Duodenal mucosa (tissue), 2 donors: ENCODE results near the gene LIMCH1.

ENCODE experiments used
- H3K27ac ChIP-seq: one replicate; pipeline ENCODE4 v1.7.0; 2013; ENCODE audit warnings: low read depth, low read length
- H3K27me3 ChIP-seq, 2 donors: one replicate each; pipeline ENCODE4 v1.7.0; 2013; ENCODE audit warnings: low read length in 2 of 2, control low read depth in 1 of 2; ENCODE audit not compliant: insufficient read depth in 2 of 2, control insufficient read depth in 1 of 2
- H3K36me3 ChIP-seq, 2 donors: one replicate each; pipeline ENCODE4 v1.7.0; 2013; ENCODE audit warnings: low read length in 2 of 2, control low read depth in 1 of 2; ENCODE audit not compliant: insufficient read depth in 2 of 2, control insufficient read depth in 1 of 2
- H3K4me1 ChIP-seq, 2 donors: one replicate each; pipeline ENCODE4 v1.7.0; 2013; ENCODE audit warnings: low read length in 2 of 2, control low read depth in 1 of 2; ENCODE audit not compliant: insufficient read depth in 2 of 2, control insufficient read depth in 1 of 2
- H3K4me3 ChIP-seq, 2 donors: one replicate each; pipeline ENCODE4 v1.7.0; 2013; ENCODE audit warnings: low read length in 2 of 2, low read depth in 1 of 2
- H3K9ac ChIP-seq, 2 donors: one replicate each; pipeline ENCODE4 v1.7.0; 2013; ENCODE audit warnings: low read length in 2 of 2, low read depth in 1 of 2
- H3K9me3 ChIP-seq, 2 donors: one replicate each; pipeline ENCODE4 v1.7.0; 2013; ENCODE audit warnings: low read length in 2 of 2, control low read depth in 1 of 2; ENCODE audit not compliant: control insufficient read depth in 1 of 2

The LIMCH1 gene

GRCh38 chr4:41679991-41680390, 142.0 kb downstream of the LIMCH1 start:
- Histone ChIP-seq H3K4me3 (no peak overlapping the region), H3K27ac (no peak overlapping the region), H3K4me1 (no peaks in the 10 kb centered on the region), H3K9me3 (no peaks in the 10 kb centered on the region), H3K9ac (no peak overlapping the region), H3K36me3 (no peaks in the 10 kb centered on the region), H3K27me3 (no peaks in the 10 kb centered on the region)

- Histone ChIP-seq H3K36me3 (no peaks in the 10 kb centered on the region), H3K4me3 (no peak overlapping the region), H3K27me3 (no peaks in the 10 kb centered on the region), H3K9ac (no peak overlapping the region), H3K9me3 (no peaks in the 10 kb centered on the region), H3K27ac (no peak overlapping the region), H3K4me1 (no peaks in the 10 kb centered on the region)
Observed at GRCh38 chr4:41681054-41681453, 143.1 kb downstream of the LIMCH1 start.

DNA sequence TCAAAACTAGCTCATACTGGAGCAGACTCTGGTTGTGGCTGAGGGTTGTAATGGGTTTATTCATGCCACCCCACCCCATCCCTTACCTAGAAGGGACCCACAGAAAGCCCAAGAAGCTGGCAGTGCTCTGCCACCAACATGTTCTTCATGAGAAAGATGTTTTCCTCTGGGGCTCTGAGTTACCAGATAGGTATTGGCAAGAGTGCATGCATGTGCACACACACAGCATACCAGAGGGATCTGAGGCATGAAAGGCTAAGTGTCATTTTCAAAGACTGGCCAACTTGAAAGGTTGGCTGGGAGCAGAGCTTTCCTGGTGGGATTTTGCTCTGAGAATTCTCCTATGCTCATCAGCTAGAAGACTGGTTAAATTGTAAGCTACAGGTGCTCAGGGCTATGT, 145.4 kb downstream of the LIMCH1 start:
- H3K9ac ChIP-seq = no peak overlapping the region
- no peaks in the 10 kb centered on the region for H3K27me3 ChIP-seq
- H3K9me3 ChIP-seq = no peaks in the 10 kb centered on the region
- H3K4me3 ChIP-seq = no peak overlapping the region
- H3K4me1 ChIP-seq = no peaks in the 10 kb centered on the region
- no peaks in the 10 kb centered on the region for H3K36me3 ChIP-seq
- H3K27ac ChIP-seq = no peak overlapping the region

GRCh38 chr4:41686893-41687292, 148.9 kb downstream of the LIMCH1 start:
- Histone ChIP-seq H3K27me3 (no peaks in the 10 kb centered on the region), H3K36me3 (no peaks in the 10 kb centered on the region), H3K9me3 (no peaks in the 10 kb centered on the region), H3K4me1 (no peaks in the 10 kb centered on the region), H3K9ac (no peak overlapping the region), H3K4me3 (no peak overlapping the region), H3K27ac (no peak overlapping the region)

DNA sequence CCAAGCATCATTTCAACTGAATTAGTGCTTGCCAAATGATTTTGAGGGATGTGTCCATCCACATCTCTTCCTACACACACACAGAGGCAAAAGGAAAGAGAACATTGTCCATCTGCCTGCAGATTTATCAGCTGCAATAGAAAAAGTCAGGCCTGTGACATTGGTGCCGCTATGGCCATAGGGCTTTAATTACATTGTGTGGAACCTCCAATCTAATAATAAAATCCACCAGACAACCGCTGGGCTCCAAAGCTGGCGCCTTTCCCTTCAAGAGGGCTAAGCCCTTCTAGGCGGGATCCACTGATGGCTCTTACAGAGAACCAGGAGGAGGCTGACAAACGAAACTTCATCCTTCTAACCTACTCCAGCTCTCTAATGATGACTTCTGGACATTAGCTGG, 150.0 kb downstream of the LIMCH1 start:
- Histone ChIP-seq H3K9me3 (no peaks in the 10 kb centered on the region), H3K4me3 (no peak overlapping the region), H3K4me1 (no peaks in the 10 kb centered on the region), H3K27ac (no peak overlapping the region), H3K36me3 (no peaks in the 10 kb centered on the region), H3K9ac (no peak overlapping the region), H3K27me3 (no peaks in the 10 kb centered on the region)

- Histone ChIP-seq H3K9ac (no peak overlapping the region), H3K4me3 (no peak overlapping the region), H3K27me3 (no peaks in the 10 kb centered on the region), H3K36me3 (no peaks in the 10 kb centered on the region), H3K27ac (no peak overlapping the region), H3K4me1 (no peaks in the 10 kb centered on the region), H3K9me3 (no peaks in the 10 kb centered on the region)
Observed at GRCh38 chr4:41692717-41693345, 154.9 kb downstream of the LIMCH1 start.

DNA sequence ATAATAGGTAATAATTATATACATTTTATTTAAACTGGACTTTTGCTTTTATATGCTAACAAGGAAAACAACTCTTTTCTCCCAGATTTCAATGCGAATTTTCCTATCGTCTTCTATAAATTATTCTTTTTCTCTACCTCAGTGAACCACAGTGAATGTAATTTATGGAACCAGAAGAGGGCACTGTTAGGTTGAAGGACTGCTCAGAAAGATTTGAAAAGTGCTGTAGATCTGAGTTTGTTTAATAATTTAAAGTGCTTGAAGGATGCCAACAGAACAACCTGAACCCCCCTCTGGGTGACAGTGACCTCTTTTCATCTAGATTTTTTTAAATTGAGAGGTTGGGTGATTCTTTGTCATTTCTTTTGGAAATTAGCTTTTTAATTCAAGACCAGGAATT, 155.7 kb downstream of the LIMCH1 start:
- Histone ChIP-seq H3K4me1 (no peaks in the 10 kb centered on the region), H3K27ac (no peak overlapping the region), H3K9me3 (no peaks in the 10 kb centered on the region), H3K4me3 (no peak overlapping the region), H3K27me3 (no peaks in the 10 kb centered on the region), H3K9ac (no peak overlapping the region), H3K36me3 (no peaks in the 10 kb centered on the region)

- Histone ChIP-seq H3K27me3 (no peaks in the 10 kb centered on the region), H3K4me1 (no peaks in the 10 kb centered on the region), H3K9me3 (no peaks in the 10 kb centered on the region), H3K36me3 (no peaks in the 10 kb centered on the region), H3K9ac (no peak overlapping the region), H3K27ac (no peak overlapping the region), H3K4me3 (no peak overlapping the region)
Observed at GRCh38 chr4:41696131-41696530, 158.2 kb downstream of the LIMCH1 start.

DNA sequence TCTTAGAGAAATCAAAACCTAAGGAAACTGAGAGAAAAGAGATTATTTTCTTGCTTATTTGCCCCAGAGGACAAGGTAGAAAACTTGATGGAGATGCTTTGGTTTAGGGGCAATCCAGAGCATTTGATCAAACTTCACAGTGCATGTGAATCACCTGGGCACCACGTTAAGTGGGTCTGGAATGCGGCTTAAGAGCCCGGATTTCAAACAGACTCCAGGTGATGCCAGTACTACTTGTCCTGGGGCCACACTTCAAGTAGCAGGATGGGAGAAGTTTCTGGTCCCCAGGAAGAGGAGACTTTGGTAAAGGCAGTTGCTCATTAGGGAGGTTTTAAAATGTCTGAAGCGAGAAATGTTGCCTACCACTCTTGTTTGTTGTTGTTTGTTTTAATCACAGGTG, 158.8 kb downstream of the LIMCH1 start:
- Histone ChIP-seq H3K27me3 (no peaks in the 10 kb centered on the region), H3K9me3 (no peaks in the 10 kb centered on the region), H3K9ac (no peak overlapping the region), H3K36me3 (no peaks in the 10 kb centered on the region), H3K4me3 (no peak overlapping the region), H3K27ac (no peak overlapping the region), H3K4me1 (no peaks in the 10 kb centered on the region)

GRCh38 chr4:41701983-41702382, 164.0 kb downstream of the LIMCH1 start:
- Histone ChIP-seq H3K27ac (no peak overlapping the region), H3K9me3 (no peaks in the 10 kb centered on the region), H3K27me3 (peaks cover 0 to 5% of the 10 kb centered on the region in 2 donors), H3K4me3 (no peak overlapping the region), H3K9ac (no peak overlapping the region), H3K36me3 (no peaks in the 10 kb centered on the region), H3K4me1 (no peaks in the 10 kb centered on the region)

DNA sequence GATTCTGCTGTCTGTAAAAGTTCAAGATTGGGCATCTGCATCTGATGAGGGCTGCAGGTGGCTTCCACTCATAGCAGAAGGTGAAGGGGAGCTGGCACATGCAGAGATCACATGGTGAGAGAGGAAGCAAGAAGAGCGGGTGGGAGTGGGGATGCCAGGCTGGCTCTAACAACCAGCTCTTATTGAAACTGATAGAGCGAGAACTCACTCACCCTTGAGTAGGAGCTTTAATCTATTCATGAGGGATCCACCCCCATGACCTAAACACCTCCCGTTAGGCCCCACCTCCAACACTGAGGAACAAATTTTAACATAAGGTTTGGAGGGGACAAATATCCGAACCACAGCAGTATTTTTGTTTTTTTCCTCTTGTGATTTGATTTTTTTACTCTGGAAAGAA, 164.8 kb downstream of the LIMCH1 start:
- H3K27ac ChIP-seq = no peak overlapping the region
- no peak overlapping the region for H3K4me3 ChIP-seq
- no peaks in the 10 kb centered on the region for H3K9me3 ChIP-seq
- H3K9ac ChIP-seq = no peak overlapping the region
- peaks cover 0 to 5% of the 10 kb centered on the region in 2 donors for H3K27me3 ChIP-seq
- H3K36me3 ChIP-seq = no peaks in the 10 kb centered on the region
- H3K4me1 ChIP-seq = no peaks in the 10 kb centered on the region
